GM12875 (cell line): ENCODE data around the gene PCK2.

Experiments used
- H3K4me3 ChIP-seq: one replicate; pipeline ENCODE4 v1.5.1; 2011; ENCODE audit warnings: low read depth, low read length, control low read depth
- CTCF ChIP-seq: IDR thresholded peaks from 2 replicates; pipeline ENCODE4 v1.5.1; 2011; ENCODE audit warnings: low read depth, mild to moderate bottlenecking, control low read depth, inconsistent platforms, low read length, moderate library complexity, borderline replicate concordance; ENCODE audit not compliant: insufficient read depth

Gene PCK2

GRCh38 chr14:24116128-24116814 lies 22.2 kb downstream of the PCK2 start:
- no peak for TF ChIP-seq CTCF
- H3K4me3 ChIP-seq = no peak overlapping the region

GRCh38 chr14:24117179-24117578 lies 23.1 kb downstream of the PCK2 start:
- TF ChIP-seq CTCF = no peak
- no peak overlapping the region for H3K4me3 ChIP-seq

- TF ChIP-seq CTCF = no peak
Measured at GRCh38 chr14:24119691-24120090, 25.6 kb downstream of the PCK2 start.

GRCh38 chr14:24121210-24121609 lies 27.1 kb downstream of the PCK2 start:
- no peak for TF ChIP-seq CTCF

More at GRCh38 chr14:24119691-24120090, 25.6 kb downstream of the PCK2 start:
- H3K4me3 ChIP-seq = no peak overlapping the region

GRCh38 chr14:24122416-24122815 lies 28.3 kb downstream of the PCK2 start:
- no peak overlapping the region for H3K4me3 ChIP-seq
- TF ChIP-seq CTCF = no peak

More at GRCh38 chr14:24121210-24121609, 27.1 kb downstream of the PCK2 start:
- H3K4me3 ChIP-seq = no peak overlapping the region

- no peak overlapping the region for H3K4me3 ChIP-seq
- TF ChIP-seq CTCF = no peak
Measured at GRCh38 chr14:24122898-24123297, 28.8 kb downstream of the PCK2 start.
